ENCODE data around the gene TRIM54.

Gene TRIM54

DNA sequence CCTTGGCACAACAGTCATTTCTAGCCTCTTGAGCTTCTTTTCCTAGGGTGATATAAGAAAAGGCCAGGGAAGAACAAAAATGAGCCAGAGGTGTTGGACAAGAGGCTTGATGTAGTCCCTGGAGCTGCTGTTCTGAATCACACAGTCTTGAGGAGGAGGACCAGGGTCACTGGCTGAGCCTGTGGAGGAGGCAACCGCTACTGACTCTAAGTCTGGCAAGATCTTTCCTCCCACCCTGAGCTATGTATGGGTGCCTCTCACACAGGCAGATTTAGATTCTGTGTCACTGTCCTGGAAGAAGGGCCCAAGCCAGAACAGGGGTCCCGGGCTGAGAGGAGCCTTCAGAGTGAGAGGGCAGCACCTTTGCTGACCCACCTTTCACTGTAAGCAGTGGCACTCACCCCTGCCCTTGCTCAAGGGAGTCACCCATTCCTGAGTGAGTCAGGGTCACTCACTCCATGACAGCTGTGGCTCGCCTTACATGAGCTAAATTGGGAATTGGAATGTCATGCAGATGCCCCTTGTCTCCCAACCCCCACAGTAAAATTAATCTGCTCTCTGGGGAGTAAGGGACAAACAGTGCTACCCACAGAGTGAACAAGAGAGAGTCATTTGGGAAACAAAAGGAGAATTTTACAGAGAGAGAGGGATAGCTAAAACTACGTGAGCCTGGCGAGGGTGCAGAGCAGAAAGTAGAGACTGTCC is at the start of gene TRIM54:
TSS of gene TRIM54 (plus strand) at position 575 of the 705 bp plus-strand sequence. CDS start 303 bp downstream, outside the sequence.
- in situ Hi-C loops (cut with HindIII; ENCODE audit: low sequenced_read_pairs) = no loop called here

GRCh38 chr2:27233341-27233740 is 48.9 kb upstream of the TRIM54 start:
- in situ Hi-C loops (cut with HindIII; ENCODE audit: low sequenced_read_pairs) = no loop called here

- in situ Hi-C loops (cut with HindIII; ENCODE audit: low sequenced_read_pairs) = no loop called here
These were observed 46.1 kb upstream of the TRIM54 start for GRCh38 chr2:27236136-27236535.

- in situ Hi-C loops (cut with HindIII; ENCODE audit: low sequenced_read_pairs) = no loop called here
These were observed 45.6 kb upstream of the TRIM54 start for GRCh38 chr2:27236626-27237025.

DNA sequence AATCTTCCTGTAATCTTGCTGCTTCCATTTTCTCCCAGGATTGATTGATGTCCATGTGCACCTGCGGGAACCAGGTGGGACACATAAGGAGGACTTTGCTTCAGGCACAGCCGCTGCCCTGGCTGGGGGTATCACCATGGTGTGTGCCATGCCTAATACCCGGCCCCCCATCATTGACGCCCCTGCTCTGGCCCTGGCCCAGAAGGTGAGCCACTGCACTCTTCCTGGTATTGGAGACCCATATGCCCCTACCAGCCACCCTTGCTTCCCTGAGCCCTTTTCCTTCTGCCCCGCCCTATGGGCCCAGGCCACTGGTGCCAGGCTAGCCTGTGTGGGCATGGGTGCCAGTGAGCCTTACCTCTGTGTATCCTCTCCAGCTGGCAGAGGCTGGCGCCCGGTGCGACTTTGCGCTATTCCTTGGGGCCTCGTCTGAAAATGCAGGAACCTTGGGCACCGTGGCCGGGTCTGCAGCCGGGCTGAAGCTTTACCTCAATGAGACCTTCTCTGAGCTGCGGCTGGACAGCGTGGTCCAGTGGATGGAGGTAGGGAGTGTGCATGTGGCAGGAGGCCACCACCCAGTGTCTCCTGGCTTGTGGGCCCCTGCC is 44.8 kb upstream of the TRIM54 start:
- in situ Hi-C loops (cut with HindIII; ENCODE audit: low sequenced_read_pairs) = no loop called here

DNA sequence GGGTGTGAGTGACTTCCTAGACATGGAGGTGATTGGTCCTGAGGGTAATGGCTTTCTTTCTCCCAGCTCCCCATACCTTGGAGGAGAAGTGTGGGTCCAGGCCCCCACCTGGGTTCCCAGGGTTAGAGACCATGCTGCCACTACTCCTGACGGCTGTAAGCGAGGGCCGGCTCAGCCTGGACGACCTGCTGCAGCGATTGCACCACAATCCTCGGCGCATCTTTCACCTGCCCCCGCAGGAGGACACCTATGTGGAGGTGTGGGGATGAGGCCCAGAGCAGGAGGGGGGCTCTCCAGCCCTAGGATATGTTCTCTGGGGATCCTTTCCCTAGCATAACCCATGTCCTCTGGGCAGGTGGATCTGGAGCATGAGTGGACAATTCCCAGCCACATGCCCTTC is 43.3 kb upstream of the TRIM54 start:
- in situ Hi-C loops (cut with HindIII; ENCODE audit: low sequenced_read_pairs) = no loop called here

DNA sequence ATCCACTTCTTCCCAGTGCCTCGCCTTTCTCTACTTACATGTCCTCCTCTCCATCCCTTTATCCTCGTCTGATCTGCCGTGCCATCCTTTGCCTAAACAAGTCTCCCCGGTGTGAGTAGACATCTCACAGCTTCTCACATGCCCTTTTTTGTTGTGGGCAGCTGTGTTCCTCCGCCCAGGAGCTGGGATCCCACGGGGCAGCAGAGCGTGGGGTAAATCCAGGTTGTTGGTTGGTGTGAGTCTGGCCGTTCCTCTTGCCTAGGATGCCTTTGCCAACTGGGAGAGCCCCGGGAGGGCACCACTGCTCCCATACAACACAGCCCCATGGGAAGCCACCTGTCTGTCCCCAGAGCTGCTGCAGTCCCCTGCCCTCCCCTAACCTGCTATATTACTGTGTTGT is 41.8 kb upstream of the TRIM54 start:
- in situ Hi-C loops (cut with HindIII; ENCODE audit: low sequenced_read_pairs) = no loop called here

DNA sequence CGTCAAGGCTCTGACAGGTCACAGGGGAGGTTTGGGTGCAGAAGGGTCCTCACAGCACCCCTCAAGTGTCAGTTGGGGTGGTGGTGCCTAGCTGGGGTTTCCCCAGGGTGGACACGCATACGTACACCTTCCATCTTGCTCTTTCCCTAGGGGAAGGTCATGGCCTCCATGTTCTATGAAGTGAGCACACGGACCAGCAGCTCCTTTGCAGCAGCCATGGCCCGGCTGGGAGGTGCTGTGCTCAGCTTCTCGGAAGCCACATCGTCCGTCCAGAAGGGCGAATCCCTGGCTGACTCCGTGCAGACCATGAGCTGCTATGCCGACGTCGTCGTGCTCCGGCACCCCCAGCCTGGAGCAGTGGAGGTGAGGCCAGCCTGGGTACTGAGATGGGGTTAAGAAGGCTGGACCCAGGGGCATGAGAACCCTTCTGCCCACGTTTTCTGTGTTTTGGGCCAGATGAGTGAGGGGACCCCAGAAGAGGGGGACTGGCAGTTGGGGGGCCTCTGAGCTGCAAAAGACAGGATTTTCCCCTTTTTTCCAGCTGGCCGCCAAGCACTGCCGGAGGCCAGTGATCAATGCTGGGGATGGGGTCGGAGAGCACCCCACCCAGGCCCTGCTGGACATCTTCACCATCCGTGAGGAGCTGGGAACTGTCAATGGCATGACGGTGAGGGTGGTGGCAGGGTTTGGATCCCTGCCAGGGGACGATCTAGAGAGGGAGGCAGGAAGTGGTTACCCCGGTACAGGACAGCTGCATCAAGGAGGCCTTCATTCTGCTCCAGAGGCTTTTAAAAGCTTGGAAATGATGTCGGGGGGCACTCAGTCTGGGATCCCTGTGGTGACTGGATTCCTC is 40.2 kb upstream of the TRIM54 start:
- in situ Hi-C loops (cut with HindIII; ENCODE audit: low sequenced_read_pairs) = no loop called here

- in situ Hi-C loops (cut with HindIII; ENCODE audit: low sequenced_read_pairs) = no loop called here
These were observed 39.6 kb upstream of the TRIM54 start for GRCh38 chr2:27242614-27242951.

DNA sequence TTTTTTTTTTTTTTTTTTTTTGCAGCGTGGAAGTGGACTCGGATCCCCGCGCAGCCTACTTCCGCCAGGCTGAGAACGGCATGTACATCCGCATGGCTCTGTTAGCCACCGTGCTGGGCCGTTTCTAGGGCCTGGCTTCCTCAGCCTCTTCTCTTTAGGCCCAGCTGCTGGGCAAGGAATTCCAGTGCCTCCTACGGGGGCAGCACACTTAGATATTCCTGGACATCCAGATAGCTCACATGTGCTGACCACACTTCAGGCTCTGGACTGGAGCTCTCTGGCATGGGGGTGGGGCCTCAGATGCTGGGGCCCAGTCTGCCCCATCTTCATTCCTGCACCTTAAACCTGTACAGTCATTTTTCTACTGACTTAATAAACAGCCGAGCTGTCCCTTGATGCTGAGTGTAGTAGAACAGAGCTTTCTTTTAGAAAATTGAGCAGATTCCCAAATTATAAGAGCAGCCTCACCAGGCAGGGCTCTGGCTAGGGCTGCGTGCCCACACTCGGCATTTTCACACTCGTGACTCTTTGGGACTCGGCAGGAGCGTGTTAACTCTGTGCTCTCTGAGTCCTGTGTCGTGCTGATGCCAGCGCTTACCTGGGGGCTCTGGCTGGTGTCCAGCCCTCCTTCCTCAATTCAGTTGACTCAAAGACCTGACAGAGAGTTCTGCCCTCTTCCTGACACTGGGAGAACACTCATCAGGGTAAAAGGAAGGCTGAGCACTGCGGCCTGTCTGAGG is 38.7 kb upstream of the TRIM54 start:
- in situ Hi-C loops (cut with HindIII; ENCODE audit: low sequenced_read_pairs) = no loop called here

DNA sequence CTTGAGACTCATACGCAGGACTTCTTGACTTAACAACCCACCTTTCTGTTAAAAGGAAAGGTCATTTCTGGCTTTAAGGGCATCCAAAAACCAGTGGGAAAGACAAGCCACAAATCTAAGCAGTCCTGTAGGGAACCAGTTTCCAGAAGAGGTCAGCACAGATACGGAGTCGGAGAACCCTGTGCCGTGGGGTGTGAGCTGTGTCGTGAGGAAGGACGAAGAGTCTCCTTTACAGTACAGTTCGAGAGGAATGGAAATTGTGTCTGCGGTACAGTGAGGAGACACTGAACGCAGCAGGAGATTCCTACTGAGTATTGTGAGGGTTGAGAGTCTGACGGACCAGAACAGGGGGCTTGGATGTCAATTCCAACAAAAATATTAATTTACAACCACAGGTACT is 37.1 kb upstream of the TRIM54 start:
- in situ Hi-C loops (cut with HindIII; ENCODE audit: low sequenced_read_pairs) = loop anchor here (5.0 kb wide), 1 partner anchor 78 kb away; no protein-coding TSS in a partner anchor

DNA sequence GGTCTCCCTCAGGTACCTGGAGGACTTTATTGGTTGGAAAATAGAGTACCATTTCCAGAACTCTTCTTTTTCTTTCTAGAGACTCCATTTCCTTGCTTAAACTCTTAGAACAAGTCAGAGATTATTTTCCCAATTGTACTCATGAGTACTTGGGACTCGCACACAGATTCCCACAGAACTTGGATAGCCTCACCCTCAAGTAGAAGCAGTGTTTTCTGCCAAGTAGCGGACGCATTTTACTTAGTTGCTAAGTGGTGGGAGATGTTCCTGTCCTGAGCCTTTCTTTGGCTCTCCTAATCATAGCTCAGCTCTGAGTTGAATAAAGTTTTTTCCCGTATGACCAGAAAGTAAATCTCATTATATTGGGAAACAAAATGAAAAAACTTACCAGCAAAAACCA is 36.6 kb upstream of the TRIM54 start:
- in situ Hi-C loops (cut with HindIII; ENCODE audit: low sequenced_read_pairs) = loop anchor here (5.0 kb wide), 1 partner anchor 78 kb away; no protein-coding TSS in a partner anchor

GRCh38 chr2:27247893-27248292 is 34.3 kb upstream of the TRIM54 start:
- in situ Hi-C loops (cut with HindIII; ENCODE audit: low sequenced_read_pairs) = loop anchor here (5.0 kb wide), 1 partner anchor 81 kb away; no protein-coding TSS in a partner anchor

GRCh38 chr2:27249159-27249890 is 32.9 kb upstream of the TRIM54 start:
- in situ Hi-C loops (cut with HindIII; ENCODE audit: low sequenced_read_pairs) = loop anchor here (5.0 kb wide), 1 partner anchor 82 kb away; no protein-coding TSS in a partner anchor

- in situ Hi-C loops (cut with HindIII; ENCODE audit: low sequenced_read_pairs) = loop anchor here (5.0 kb wide), 1 partner anchor 83 kb away; no protein-coding TSS in a partner anchor
These were observed 32.2 kb upstream of the TRIM54 start for GRCh38 chr2:27249891-27250651.

- in situ Hi-C loops (cut with HindIII; ENCODE audit: low sequenced_read_pairs) = no loop called here
These were observed 31.4 kb upstream of the TRIM54 start for GRCh38 chr2:27250652-27251379.

DNA sequence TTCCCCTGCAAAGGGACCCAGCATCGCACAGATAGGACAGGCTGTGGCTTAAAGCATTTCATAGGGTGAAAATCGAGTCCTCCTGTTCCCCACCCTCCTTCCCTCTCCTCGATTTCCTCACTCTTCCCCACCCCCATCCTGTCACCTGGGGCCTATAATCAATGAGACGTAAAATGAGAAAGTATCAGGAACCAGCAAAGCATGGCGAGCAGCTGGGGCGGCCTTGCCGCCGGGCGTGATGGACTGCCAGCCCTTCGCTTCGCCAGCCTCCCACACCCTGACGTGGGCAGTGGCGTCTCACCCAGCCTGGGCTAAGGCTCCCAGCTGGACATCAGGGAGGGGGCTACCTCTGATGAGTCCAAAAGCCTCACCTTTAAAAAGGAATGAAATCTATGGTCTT is 30.5 kb upstream of the TRIM54 start:
- in situ Hi-C loops (cut with HindIII; ENCODE audit: low sequenced_read_pairs) = no loop called here

- in situ Hi-C loops (cut with HindIII; ENCODE audit: low sequenced_read_pairs) = no loop called here
These were observed 27.0 kb upstream of the TRIM54 start for GRCh38 chr2:27255187-27255586.

- in situ Hi-C loops (cut with HindIII; ENCODE audit: low sequenced_read_pairs) = no loop called here
These were observed 26.6 kb upstream of the TRIM54 start for GRCh38 chr2:27255660-27256059.
